ENCODE data around the gene SSTR3.

Gene SSTR3

GRCh38 chr22:37258005-37258752 is 45.9 kb upstream of the SSTR3 start:
- no peaks in the 10 kb centered on the region for H3K9me3 Mint-ChIP-seq
- no peak for TF ChIP-seq CTCF (IDR thresholded peaks at IDR 0.05; ENCODE audit: unreplicated experiment in 3 of 3)
- H3K4me1 Mint-ChIP-seq: peaks cover 10% of the 10 kb centered on the region
- H3K36me3 Mint-ChIP-seq (ENCODE audit: low read depth): peaks cover 3% of the 10 kb centered on the region
- no peak overlapping the region for H3K4me3 Mint-ChIP-seq
- no peak overlapping the region for H3K27ac Mint-ChIP-seq
- peaks cover 37% of the 10 kb centered on the region for H3K27me3 Mint-ChIP-seq (ENCODE audit: low read depth)

- peaks cover 3% of the 10 kb centered on the region for H3K36me3 Mint-ChIP-seq (ENCODE audit: low read depth)
- H3K4me1 Mint-ChIP-seq: peaks cover 10% of the 10 kb centered on the region
- H3K9me3 Mint-ChIP-seq: no peaks in the 10 kb centered on the region
- H3K27ac Mint-ChIP-seq: no peak overlapping the region
- no peak for TF ChIP-seq CTCF (IDR thresholded peaks at IDR 0.05; ENCODE audit: unreplicated experiment in 3 of 3)
- no peak overlapping the region for H3K4me3 Mint-ChIP-seq
- H3K27me3 Mint-ChIP-seq (ENCODE audit: low read depth): peaks cover 38% of the 10 kb centered on the region
These were observed 43.9 kb upstream of the SSTR3 start for GRCh38 chr22:37256075-37256726.

- Mint-ChIP-seq H3K27me3 (ENCODE audit: low read depth) (peaks cover 33% of the 10 kb centered on the region), H3K4me1 (peaks cover 10% of the 10 kb centered on the region), H3K9me3 (no peaks in the 10 kb centered on the region), H3K36me3 (ENCODE audit: low read depth) (no peaks in the 10 kb centered on the region), H3K4me3 (no peak overlapping the region), H3K27ac (no peak overlapping the region)
- TF ChIP-seq CTCF (IDR thresholded peaks at IDR 0.05; ENCODE audit: unreplicated experiment in 3 of 3): no peak
These were observed 43.3 kb upstream of the SSTR3 start for GRCh38 chr22:37255558-37256006.

- no peak overlapping the region for H3K27ac Mint-ChIP-seq
- no peaks in the 10 kb centered on the region for H3K9me3 Mint-ChIP-seq
- H3K4me1 Mint-ChIP-seq: peaks cover 9% of the 10 kb centered on the region
- H3K27me3 Mint-ChIP-seq (ENCODE audit: low read depth): peaks cover 33% of the 10 kb centered on the region
- H3K36me3 Mint-ChIP-seq (ENCODE audit: low read depth): no peaks in the 10 kb centered on the region
- no peak for TF ChIP-seq CTCF (IDR thresholded peaks at IDR 0.05; ENCODE audit: unreplicated experiment in 3 of 3)
- H3K4me3 Mint-ChIP-seq: no peak overlapping the region
These were observed 42.6 kb upstream of the SSTR3 start for GRCh38 chr22:37254867-37255233.

- Mint-ChIP-seq H3K36me3 (ENCODE audit: low read depth) (no peaks in the 10 kb centered on the region), H3K27ac (no peak overlapping the region), H3K4me3 (no peak overlapping the region), H3K9me3 (no peaks in the 10 kb centered on the region), H3K27me3 (ENCODE audit: low read depth) (peaks cover 28% of the 10 kb centered on the region), H3K4me1 (peaks cover 4% of the 10 kb centered on the region)
- TF ChIP-seq CTCF (IDR thresholded peaks at IDR 0.05; ENCODE audit: unreplicated experiment in 3 of 3): no peak
These were observed 42.1 kb upstream of the SSTR3 start for GRCh38 chr22:37254209-37254866.

Measured in nephron (organoid).